Measurements from ENCODE around the gene KRTAP17-1. TPM values are rescaled to one million over a fixed set of nuclear protein-coding genes. Genes with fewer than 3 reads are reported as not detected.
"Not testable (repeated sequence)": the region's sequence is repeated elsewhere in the genome, so short reads cannot be mapped to it uniquely, and the experiment has no call there.

Gene KRTAP17-1
- not detected for total RNA-seq
- total RNA-seq, result 0 reads per million in 2 donors

GRCh38 chr17:41315204-41315794 is at the start of gene KRTAP17-1:
TSS of gene KRTAP17-1 (minus strand) at chr17:41315710. CDS start at chr17:41315650, 60 bp downstream.
- no peaks in the 10 kb centered on the region for H3K9me3 ChIP-seq (ENCODE audit: control insufficient read depth, low read length, poor library complexity, severe bottlenecking)
- ATAC-seq, result no peak
- Mint-ChIP-seq H3K4me3 (no peak within 1 kb of the TSS), H3K27ac (no peak within 1 kb of the TSS), H3K36me3 (ENCODE audit: low read depth) (no peaks in the 10 kb centered on the region), H3K27me3 (peaks cover 8% of the 10 kb centered on the region), H3K4me1 (peaks cover 14% of the 10 kb centered on the region)
- no peak for DNase-seq

- no peak for ATAC-seq
- Mint-ChIP-seq H3K27me3 (no peaks in the 10 kb centered on the region), H3K36me3 (ENCODE audit: low read depth) (no peaks in the 10 kb centered on the region), H3K4me3 (no peak overlapping the region), H3K27ac (peak overlapping the region; percentile 39), H3K4me1 (peaks cover 4% of the 10 kb centered on the region)
- H3K9me3 ChIP-seq (ENCODE audit: control insufficient read depth, low read length, poor library complexity, severe bottlenecking), result no peaks in the 10 kb centered on the region
- DNase-seq, result no peak
These were observed 48.4 kb upstream of the KRTAP17-1 start for GRCh38 chr17:41363881-41364280.

GRCh38 chr17:41360296-41360995 is 44.9 kb upstream of the KRTAP17-1 start:
- peaks cover 3% of the 10 kb centered on the region for H3K9me3 ChIP-seq (ENCODE audit: control insufficient read depth, low read length, poor library complexity, severe bottlenecking)
- Mint-ChIP-seq H3K27me3 (no peaks in the 10 kb centered on the region), H3K4me3 (no peak overlapping the region), H3K36me3 (ENCODE audit: low read depth) (no peaks in the 10 kb centered on the region), H3K4me1 (no peaks in the 10 kb centered on the region), H3K27ac (no peak overlapping the region)
- ATAC-seq (no peak), DNase-seq (no peak)

GRCh38 chr17:41354536-41354935 is 39.0 kb upstream of the KRTAP17-1 start:
- no peak overlapping the region for H3K27ac Mint-ChIP-seq
- H3K36me3 Mint-ChIP-seq (ENCODE audit: low read depth), result no peaks in the 10 kb centered on the region
- H3K4me3 Mint-ChIP-seq, result no peak overlapping the region
- H3K4me1 Mint-ChIP-seq, result peaks cover 5% of the 10 kb centered on the region
- no peak for DNase-seq
- no peaks in the 10 kb centered on the region for H3K27me3 Mint-ChIP-seq
- no peak for ATAC-seq
- H3K9me3 ChIP-seq (ENCODE audit: control insufficient read depth, low read length, poor library complexity, severe bottlenecking), result peaks cover 3% of the 10 kb centered on the region

- Mint-ChIP-seq H3K27ac (no peak overlapping the region), H3K4me3 (no peak overlapping the region), H3K27me3 (no peaks in the 10 kb centered on the region), H3K4me1 (peaks cover 5% of the 10 kb centered on the region), H3K36me3 (ENCODE audit: low read depth) (no peaks in the 10 kb centered on the region)
- no peak for DNase-seq
- H3K9me3 ChIP-seq (ENCODE audit: control insufficient read depth, low read length, poor library complexity, severe bottlenecking), result peaks cover 3% of the 10 kb centered on the region
- no peak for ATAC-seq
These were observed 37.3 kb upstream of the KRTAP17-1 start for GRCh38 chr17:41352597-41353366.

GRCh38 chr17:41351177-41351576 is 35.7 kb upstream of the KRTAP17-1 start:
- peaks cover 5% of the 10 kb centered on the region for H3K4me1 Mint-ChIP-seq
- DNase-seq (no peak), ATAC-seq (no peak)
- peaks cover 3% of the 10 kb centered on the region for H3K9me3 ChIP-seq (ENCODE audit: control insufficient read depth, low read length, poor library complexity, severe bottlenecking)
- H3K4me3 Mint-ChIP-seq, result no peak overlapping the region
- no peaks in the 10 kb centered on the region for H3K27me3 Mint-ChIP-seq
- no peak overlapping the region for H3K27ac Mint-ChIP-seq
- no peaks in the 10 kb centered on the region for H3K36me3 Mint-ChIP-seq (ENCODE audit: low read depth)

GRCh38 chr17:41350381-41350878 is 34.9 kb upstream of the KRTAP17-1 start, which contains the start of gene KRT33A:
TSS of gene KRT33A (minus strand) at chr17:41350828. CDS start at chr17:41350767, 61 bp downstream.
- not testable (repeated sequence) for H3K27ac Mint-ChIP-seq; H3K4me3 Mint-ChIP-seq; H3K9me3 ChIP-seq (ENCODE audit: control insufficient read depth, low read length, poor library complexity, severe bottlenecking); H3K27me3 Mint-ChIP-seq; H3K4me1 Mint-ChIP-seq; ATAC-seq; H3K36me3 Mint-ChIP-seq (ENCODE audit: low read depth); DNase-seq

GRCh38 chr17:41347869-41348760 is 32.6 kb upstream of the KRTAP17-1 start:
- no peaks in the 10 kb centered on the region for H3K9me3 ChIP-seq (ENCODE audit: control insufficient read depth, low read length, poor library complexity, severe bottlenecking)
- Mint-ChIP-seq H3K4me3 (no peak overlapping the region), H3K27me3 (no peaks in the 10 kb centered on the region), H3K36me3 (ENCODE audit: low read depth) (no peaks in the 10 kb centered on the region), H3K27ac (peak overlapping the region; percentile 39), H3K4me1 (peaks cover 6% of the 10 kb centered on the region)
- DNase-seq (no peak), ATAC-seq (no peak)

GRCh38 chr17:41346421-41346820 is 30.9 kb upstream of the KRTAP17-1 start:
- H3K36me3 Mint-ChIP-seq (ENCODE audit: low read depth); H3K4me3 Mint-ChIP-seq; DNase-seq; ATAC-seq; H3K27me3 Mint-ChIP-seq; H3K27ac Mint-ChIP-seq; H3K9me3 ChIP-seq (ENCODE audit: control insufficient read depth, low read length, poor library complexity, severe bottlenecking): not testable (repeated sequence)
- H3K4me1 Mint-ChIP-seq, result peaks cover 12% of the 10 kb centered on the region

- Mint-ChIP-seq H3K36me3 (ENCODE audit: low read depth) (no peaks in the 10 kb centered on the region), H3K27ac (no peak overlapping the region), H3K27me3 (no peaks in the 10 kb centered on the region), H3K4me1 (peaks cover 17% of the 10 kb centered on the region), H3K4me3 (no peak overlapping the region)
- H3K9me3 ChIP-seq (ENCODE audit: control insufficient read depth, low read length, poor library complexity, severe bottlenecking), result no peaks in the 10 kb centered on the region
- DNase-seq, result no peak
- ATAC-seq, result no peak
These were observed 30.5 kb upstream of the KRTAP17-1 start for GRCh38 chr17:41345992-41346391.

- Mint-ChIP-seq H3K4me3 (no peak overlapping the region), H3K27ac (peak overlapping the region; percentile 99), H3K36me3 (ENCODE audit: low read depth) (no peaks in the 10 kb centered on the region), H3K27me3 (no peaks in the 10 kb centered on the region), H3K4me1 (peaks cover 40% of the 10 kb centered on the region)
- DNase-seq (no peak), ATAC-seq (no peak)
- no peaks in the 10 kb centered on the region for H3K9me3 ChIP-seq (ENCODE audit: control insufficient read depth, low read length, poor library complexity, severe bottlenecking)
These were observed 27.5 kb upstream of the KRTAP17-1 start for GRCh38 chr17:41343029-41343428.

- H3K4me1 Mint-ChIP-seq, result peaks cover 43% of the 10 kb centered on the region
These were observed 25.7 kb upstream of the KRTAP17-1 start for GRCh38 chr17:41340934-41341861.

More at GRCh38 chr17:41340934-41341861, 25.7 kb upstream of the KRTAP17-1 start:
- DNase-seq (peak in 2 of 3 donors; percentile 42 to 43), ATAC-seq (peak; percentile 54)
- Mint-ChIP-seq H3K27me3 (no peaks in the 10 kb centered on the region), H3K27ac (peak overlapping the region; percentile 99), H3K4me3 (peak overlapping the region; percentile 80), H3K36me3 (ENCODE audit: low read depth) (no peaks in the 10 kb centered on the region)
- H3K9me3 ChIP-seq (ENCODE audit: control insufficient read depth, low read length, poor library complexity, severe bottlenecking), result no peaks in the 10 kb centered on the region

Measured in T-helper 17 cell (primary cell).